Activated CD4-positive, alpha-beta T cell treated with anti-CD3 and anti-CD28 coated beads, Interleukin-2, amount 50 U/mL, for 24 hours (primary cell): ENCODE data around the gene MRM3.
"Not testable (repeated sequence)": the region's sequence is repeated elsewhere in the genome, so short reads cannot be mapped to it uniquely, and the experiment has no call there.

Experiments used
- DNase-seq, 2 donors: peaks; one replicate each; pipeline ENCODE4 v3.0.0-alpha.2; 2020; ENCODE audit warnings: low read depth in 1 of 2, low spot score in 1 of 2

MRM3 gene

GRCh38 chr17:795721-796120 is 13.6 kb downstream of the MRM3 start:
- DNase-seq, result no peak

- DNase-seq, result no peak
These were observed 14.5 kb downstream of the MRM3 start for GRCh38 chr17:796609-797008.

- no peak for DNase-seq
These were observed 15.2 kb downstream of the MRM3 start for GRCh38 chr17:797236-797840.

GRCh38 chr17:798246-798645 is 16.1 kb downstream of the MRM3 start:
- DNase-seq, result no peak

- no peak for DNase-seq
These were observed 17.1 kb downstream of the MRM3 start for GRCh38 chr17:799261-799660.

GRCh38 chr17:800446-801242 is 18.5 kb downstream of the MRM3 start:
- no peak for DNase-seq

- DNase-seq, result no peak
These were observed 19.5 kb downstream of the MRM3 start for GRCh38 chr17:801660-802059.

GRCh38 chr17:802481-802880 is 20.3 kb downstream of the MRM3 start:
- no peak for DNase-seq

GRCh38 chr17:802901-803881 is 21.0 kb downstream of the MRM3 start:
- DNase-seq, result no peak

- DNase-seq, result no peak
These were observed 22.6 kb downstream of the MRM3 start for GRCh38 chr17:804541-805435.

- not testable (repeated sequence) for DNase-seq
These were observed 23.7 kb downstream of the MRM3 start for GRCh38 chr17:805886-806285.

GRCh38 chr17:806346-806745 is 24.2 kb downstream of the MRM3 start:
- no peak for DNase-seq

GRCh38 chr17:806781-807522 is 24.8 kb downstream of the MRM3 start:
- no peak for DNase-seq

- no peak for DNase-seq
These were observed 25.6 kb downstream of the MRM3 start for GRCh38 chr17:807523-808294.

- DNase-seq, result no peak
These were observed 29.1 kb downstream of the MRM3 start for GRCh38 chr17:811051-811784.

- no peak for DNase-seq
These were observed 30.6 kb downstream of the MRM3 start for GRCh38 chr17:812638-813204.

- no peak for DNase-seq
These were observed 32.2 kb downstream of the MRM3 start for GRCh38 chr17:814371-814770.

- no peak for DNase-seq
These were observed 37.1 kb downstream of the MRM3 start for GRCh38 chr17:819251-819650.
